GM15510 (cell line): ENCODE results near the gene MORC3.

Experiments used
- POLR2A ChIP-seq: IDR thresholded peaks from 3 replicates; pipeline ENCODE4 v1.6.1; 2011; ENCODE audit warnings: borderline replicate concordance; ENCODE audit not compliant: insufficient read length; ENCODE audit errors: extremely low read depth

Gene MORC3

DNA sequence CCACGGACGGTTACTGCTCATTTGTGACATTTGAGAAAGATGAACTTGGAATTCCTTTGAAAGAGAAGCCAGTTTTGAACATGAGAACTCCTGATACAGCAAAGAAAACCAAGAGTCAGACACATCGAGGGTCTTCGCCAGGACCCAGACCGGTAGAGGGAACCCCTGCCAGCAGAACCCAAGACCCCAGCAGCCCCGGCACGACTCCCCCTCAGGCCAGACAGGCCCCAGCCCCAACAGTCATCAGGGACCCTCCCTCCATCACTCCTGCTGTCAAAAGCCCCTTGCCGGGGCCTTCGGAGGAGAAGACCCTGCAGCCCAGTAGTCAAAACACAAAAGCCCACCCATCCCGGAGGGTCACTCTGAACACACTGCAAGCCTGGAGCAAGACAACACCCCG lies 92.9 kb downstream of the MORC3 start:
- no peak for TF ChIP-seq POLR2A

DNA sequence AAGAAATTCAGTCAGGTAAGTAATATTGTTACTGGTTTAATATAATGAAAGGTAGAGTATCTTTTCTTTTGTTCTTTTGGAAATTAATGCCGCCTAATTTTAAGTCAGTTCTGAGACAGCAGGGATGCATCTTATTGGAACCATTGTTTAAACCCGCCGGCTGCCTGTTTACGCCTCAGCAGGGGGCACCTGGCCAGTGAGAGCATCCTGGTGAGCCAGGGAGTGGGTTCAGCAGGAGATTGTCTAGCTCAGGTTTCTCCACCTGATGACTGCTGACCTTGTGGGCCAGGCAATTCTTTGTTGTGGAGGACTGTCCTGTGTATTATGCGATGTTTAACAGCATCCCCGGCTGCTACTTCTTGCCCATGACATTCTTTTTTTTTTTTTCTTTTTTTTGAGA lies 95.4 kb downstream of the MORC3 start:
- no peak for TF ChIP-seq POLR2A

DNA sequence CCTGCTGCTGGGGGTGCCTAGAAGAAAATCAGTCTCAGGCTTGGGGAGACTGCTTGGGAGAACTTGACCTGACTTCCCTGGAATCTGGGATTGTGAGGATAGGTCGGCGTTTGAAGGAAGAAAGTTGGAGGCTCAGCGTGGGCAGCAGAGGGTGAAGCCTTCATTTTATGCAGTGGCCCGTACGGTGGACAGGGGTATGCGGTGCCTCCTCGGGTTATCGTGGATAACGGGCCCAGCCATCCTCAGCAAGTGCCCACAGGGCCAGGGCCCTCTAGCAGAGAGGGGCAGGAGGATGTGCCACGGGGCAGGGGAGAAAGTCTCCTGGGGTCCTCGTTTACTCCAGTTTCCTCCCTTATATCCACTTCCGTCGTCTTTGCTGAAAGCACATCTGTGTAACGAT lies 99.2 kb downstream of the MORC3 start:
- no peak for TF ChIP-seq POLR2A

DNA sequence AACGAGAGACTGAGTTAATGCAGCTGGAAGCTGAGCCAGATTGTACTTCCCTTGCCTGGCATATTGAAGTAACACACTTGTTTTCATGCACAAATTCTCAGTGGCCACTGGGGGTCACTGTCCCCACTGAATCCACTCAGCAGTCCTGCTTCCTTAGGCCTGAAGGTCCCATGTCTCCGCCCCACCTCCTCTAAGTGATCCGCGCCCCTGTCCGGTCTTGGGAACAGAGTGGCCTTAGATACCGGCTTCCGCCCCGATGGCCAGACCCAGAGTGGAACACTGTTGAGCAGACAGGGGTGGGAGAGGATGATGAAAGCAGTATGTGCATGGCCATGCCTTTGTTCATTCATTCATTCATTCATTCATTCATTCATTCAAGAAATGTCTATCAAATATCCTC lies 100.0 kb downstream of the MORC3 start:
- TF ChIP-seq POLR2A: no peak

DNA sequence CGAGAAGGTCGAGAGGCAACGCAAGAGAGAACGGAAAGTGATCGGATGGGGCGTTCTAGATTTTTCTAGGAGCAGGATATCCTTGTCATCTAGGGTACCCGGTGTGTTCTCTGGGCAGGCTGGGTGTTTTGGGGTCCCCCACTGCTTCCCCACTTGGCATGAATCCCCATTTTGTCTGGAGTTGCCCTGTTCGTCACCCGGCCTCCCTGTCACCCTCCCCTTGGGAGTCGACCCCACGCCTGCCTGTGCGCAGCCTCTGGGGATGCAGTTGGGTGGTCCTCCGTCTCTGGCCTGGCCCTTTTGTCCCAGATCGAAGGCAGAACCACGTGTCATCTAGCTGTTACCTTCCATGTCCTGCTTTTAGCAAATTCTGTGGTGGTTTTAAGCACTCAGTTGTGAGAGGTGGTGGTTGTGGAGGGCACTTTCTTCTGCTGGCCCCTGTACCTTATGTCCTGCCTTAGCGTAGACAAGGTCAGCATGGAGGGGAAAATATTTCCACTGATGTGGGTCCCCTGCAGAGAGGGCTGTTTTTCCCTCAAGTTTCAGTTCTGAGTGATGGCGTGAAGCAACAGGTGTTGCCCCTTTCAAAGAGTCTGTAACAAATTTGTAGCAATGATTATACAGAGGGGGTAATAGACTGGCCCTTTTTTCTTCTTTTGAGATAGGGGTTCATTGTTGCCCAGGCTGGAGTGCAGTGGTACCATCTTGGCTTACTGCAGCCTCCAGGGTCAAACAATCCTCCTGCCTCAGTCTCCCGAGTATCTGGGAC lies 100.8 kb downstream of the MORC3 start:
- no peak for TF ChIP-seq POLR2A

DNA sequence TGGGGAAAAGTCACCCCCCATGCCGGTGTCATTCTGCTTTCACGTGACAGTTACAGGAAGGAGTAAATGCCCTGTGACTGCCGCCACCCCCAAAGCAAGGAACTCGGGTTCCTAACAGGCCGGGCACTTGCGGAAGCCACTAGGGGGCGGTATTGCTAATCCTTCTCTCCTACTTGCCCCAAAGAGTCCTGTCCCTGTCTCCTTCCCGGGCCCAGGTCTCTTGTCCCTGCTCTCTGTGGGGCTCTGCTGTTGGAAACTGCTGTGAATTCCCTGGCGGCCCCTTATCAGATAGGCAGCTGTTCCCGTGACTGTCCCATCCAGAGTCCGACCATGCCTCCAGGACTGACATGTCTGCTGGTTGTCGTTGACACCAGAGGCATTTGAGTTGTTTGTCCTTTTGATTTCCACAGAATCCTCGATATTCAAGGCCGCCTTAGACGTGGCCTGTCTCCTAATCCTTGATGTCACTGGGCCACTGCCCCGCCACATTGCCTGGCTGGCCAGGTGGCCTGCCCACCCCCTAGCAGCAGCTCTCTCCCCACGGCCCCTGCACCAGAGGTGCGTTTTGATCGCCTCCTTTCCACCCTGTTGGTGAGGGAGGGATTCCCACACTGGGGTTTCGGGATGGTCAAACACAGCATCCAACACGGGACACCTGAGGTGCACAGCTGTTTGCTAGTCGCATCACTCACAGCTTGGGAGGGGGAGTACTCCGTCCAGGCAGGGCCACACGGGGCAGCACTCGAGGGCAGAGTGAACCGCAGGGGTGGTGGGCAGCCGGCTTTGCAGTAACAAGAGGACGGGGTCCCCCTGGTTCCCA lies 102.5 kb downstream of the MORC3 start:
- no peak for TF ChIP-seq POLR2A

DNA sequence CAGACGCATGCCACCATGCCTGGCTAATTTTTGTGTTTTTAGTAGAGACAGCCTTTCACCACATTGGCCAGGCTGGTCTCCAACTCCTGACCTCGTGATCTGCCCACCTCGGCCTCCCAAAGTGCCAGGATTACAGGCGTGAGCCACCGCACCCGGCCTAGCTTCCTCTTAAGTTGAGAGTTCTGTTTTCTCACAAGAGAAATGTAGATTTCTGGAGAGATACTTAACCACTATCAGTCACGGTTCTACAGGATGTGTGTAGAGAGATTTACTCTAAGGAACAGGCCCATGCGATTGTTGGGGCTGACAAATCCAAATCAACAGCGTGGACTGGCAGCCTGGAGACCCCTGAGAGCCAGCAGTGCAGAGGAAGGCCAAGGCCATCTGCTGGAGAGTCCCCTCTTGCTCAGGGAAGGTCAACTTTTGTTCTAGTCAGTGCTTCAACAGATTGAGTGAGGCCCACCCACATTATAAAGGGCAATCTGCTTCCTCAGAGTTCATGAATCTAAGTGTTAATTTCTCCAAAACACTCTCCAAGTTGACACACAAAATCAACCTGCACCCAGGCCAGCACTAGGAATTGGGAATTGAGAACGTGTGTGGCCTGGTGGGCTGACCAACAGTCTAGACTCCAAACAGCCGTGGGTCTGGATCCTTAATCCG lies 103.9 kb downstream of the MORC3 start:
- TF ChIP-seq POLR2A: no peak

DNA sequence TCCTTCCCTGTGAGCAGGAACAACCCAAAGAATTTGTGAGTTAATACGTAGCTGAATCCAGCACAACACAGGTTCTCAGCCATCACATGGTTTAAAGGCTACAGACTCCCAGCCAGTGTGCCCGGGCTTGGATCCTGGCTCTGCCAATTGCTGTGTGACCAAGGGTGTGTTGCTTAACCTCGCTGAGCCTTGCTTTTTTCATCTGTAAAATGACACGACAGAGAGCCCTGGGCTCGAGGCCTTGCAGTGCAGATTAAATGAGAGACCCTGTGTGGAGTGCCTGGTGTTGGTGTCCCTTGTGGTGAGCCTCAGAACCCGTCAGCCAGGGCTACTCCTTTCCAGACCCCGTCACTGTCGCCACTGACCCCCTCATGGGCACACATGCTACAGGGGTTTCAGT lies 104.6 kb downstream of the MORC3 start:
- TF ChIP-seq POLR2A: no peak

DNA sequence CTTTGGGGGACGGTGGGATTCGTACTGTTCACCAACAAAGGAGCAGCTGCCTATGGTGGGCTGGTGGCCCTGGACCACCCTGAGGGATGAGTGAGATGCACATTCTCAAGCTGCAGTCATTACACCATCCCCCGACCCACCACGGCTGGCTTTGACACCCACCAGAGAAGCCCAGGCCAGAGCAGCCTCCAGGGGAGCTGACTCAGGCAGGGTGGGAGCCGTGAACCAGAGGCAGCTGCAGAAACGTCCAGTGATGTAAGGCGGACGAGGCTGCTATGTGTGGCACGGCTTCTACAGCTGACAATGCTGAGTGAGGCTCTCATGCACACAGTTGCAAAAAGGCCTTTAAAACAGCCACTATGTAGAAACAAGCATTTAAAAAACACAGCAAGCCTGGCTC lies 105.3 kb downstream of the MORC3 start:
- no peak for TF ChIP-seq POLR2A
